NOMO-1 treated with dmso at 0.1 percent for 144 hours (cell line): ENCODE data around the gene MLXIP.

ENCODE experiments used
- DNase-seq: peaks from one replicate; lab custom pipeline; 2025; ENCODE audit not compliant: unreplicated experiment; lab: John Stamatoyannopoulos, UW

MLXIP gene

GRCh38 chr12:122076743-122077495 lies 1.6 kb upstream of the MLXIP start:
- peak; percentile 18 for DNase-seq

DNA sequence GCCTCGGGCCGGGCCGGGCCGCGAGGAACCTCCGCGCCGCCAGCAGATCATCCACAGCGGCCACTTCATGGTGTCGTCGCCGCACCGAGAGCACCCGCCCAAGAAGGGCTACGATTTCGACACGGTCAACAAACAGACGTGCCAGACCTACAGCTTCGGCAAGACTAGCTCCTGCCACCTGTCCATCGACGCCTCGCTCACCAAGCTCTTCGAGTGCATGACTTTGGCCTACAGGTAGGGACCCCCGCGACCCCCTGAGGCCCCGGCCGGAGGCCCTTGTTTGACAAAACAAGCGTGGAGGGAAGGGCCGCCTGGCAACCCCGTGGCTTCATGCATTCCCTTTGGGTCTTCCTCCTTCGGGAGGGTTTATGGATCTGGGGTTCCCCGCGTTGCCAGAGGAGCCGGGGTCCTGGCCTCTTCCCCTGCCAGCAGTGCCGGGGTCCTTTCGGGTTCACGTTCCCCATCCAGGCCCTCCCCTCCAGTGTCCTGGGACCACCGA lies 526 bp downstream of the MLXIP start:
- DNase-seq = no peak

DNA sequence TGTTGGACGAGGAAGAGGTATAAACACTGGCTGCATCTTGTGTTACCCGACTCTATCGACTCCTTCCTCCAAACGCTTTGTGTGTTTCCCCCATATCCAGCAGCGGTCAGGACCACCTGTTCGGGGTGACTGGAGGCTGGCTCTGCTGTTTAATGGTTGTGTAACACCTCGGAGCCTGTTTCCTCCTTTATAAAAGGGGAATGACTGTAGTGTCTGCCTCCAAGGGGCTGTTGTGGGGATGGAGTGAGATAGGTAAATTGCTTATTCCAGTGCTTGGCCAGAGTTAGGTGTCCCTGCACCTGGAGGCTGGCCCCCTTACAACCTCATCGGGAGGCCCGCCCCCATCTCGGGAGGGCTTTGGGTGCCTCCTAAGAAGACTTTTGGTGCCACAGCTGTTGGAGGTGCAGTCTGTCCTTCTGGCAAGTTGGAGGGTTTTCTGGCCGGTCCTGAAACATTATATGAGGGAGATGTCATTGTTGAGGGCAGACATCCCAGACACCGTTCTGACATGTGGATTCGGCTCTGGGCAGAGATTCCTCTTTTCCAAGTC lies 1.1 kb downstream of the MLXIP start:
- DNase-seq = peak; percentile 42

GRCh38 chr12:122080149-122081082 lies 1.9 kb downstream of the MLXIP start:
- peak; percentile 63 for DNase-seq

DNA sequence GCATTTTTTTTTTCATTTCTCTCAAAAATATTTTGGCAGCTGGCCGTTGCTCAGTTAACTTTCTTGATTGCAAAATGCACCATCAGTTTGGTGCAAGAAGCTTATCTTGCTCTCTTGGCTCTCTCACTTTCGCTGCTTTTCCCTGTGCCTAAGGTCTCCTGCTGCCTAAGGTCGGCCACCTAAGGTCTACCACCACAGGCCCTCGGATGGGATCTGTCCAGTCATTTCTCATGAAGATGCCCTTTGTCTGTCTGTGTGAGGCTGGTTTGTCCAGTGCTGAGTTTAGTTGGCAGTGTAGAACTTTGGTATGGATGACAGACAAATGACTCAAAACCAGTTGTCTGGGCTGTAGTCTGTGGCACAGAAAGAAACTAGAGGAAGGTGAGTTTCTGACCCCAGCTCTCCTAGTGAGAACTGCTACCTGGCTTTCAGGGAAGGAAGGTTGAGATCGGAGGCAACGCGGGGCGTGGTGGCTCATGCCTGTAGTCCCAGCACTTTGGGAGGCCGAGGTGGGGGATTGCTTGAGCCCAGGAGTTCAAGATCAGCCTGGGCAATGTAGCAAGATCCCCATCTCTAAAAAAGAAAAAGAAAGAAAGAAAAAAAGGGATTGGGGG lies 2.6 kb downstream of the MLXIP start:
- DNase-seq = no peak

DNA sequence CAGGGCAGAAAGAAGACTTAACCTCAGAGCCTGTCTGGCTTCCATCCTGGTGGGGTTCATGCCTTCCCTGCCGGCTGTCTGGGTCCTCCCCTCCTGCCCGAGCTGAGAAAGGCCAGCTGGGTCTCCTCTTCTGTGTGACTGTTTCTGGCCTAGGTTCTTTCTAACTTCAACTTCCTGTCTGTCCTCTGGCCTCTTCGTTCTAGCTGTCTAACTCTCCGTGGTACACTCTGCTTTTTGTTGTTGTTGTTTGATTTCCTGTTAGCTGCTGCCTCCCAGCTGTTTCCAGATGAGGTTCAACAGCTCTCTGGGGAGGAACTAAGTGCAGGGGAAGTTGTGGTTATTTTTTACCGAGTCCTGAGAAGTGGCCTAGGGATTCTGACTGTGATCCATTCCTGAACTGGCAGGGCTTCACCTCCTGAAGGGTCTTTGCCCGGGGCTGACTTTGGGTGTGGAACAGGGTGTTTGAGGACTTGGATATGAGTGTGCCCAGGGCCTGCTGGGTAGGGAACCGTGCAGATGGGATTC lies 3.2 kb downstream of the MLXIP start:
- peak; percentile 72 for DNase-seq

DNA sequence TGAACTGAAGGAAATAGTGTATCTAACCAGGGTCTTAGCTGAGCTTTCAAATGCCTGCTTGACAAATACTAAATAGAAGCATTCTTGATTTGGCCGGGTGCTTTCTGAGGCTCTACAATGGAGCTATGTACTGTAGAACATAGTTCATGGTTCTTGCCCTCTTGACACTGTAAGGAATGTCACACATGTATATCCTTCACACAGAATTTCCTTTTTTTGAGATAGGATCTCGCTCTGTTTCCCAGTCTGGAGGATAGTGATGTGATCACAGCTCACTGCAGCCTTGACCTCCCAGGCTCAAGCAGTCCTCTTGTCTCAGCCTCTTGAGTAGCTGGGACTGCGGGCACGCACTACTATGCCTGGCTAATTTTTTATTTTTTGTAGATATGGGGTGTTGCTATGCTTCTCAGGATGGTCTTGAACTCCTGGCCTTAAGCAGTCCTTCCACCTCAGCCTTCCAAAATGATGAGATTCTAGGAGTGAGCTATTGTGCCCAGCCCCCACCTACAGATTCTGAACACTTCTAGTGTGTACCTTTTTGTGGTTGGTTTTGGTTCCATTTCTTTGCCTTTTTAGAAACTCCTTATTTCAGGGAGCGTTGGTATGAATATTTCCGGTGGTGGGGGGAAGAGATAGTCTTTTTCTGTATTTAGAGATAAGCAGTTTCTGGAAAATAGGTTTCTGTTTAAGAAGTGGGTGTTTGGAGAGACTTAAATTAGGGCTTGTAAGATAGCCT lies 4.2 kb downstream of the MLXIP start:
- DNase-seq = no peak

- DNase-seq = no peak
These were observed 6.4 kb downstream of the MLXIP start for GRCh38 chr12:122084857-122085405.

DNA sequence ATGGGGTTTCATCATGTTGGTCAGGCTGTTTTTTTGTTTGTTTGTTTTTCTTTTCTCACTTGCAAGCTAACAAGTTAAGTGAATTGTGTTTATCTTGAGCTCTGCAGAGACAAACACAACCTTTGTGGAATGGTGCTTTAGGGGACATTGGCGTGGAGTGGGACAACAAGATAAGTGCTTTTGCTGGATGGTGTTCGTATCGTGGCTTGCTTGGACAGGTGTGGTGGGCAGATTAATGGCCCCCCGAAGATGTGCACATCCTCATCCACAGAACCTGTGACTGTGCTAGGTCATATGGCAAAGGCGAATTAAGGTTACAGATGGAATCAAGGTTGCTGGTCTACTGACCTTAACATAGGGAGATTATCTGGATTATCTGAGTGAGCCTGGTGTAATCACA lies 7.0 kb downstream of the MLXIP start:
- no peak for DNase-seq

- no peak for DNase-seq
These were observed 7.6 kb downstream of the MLXIP start for GRCh38 chr12:122086116-122086515.

- no peak for DNase-seq
These were observed 8.2 kb downstream of the MLXIP start for GRCh38 chr12:122086641-122087285.

DNA sequence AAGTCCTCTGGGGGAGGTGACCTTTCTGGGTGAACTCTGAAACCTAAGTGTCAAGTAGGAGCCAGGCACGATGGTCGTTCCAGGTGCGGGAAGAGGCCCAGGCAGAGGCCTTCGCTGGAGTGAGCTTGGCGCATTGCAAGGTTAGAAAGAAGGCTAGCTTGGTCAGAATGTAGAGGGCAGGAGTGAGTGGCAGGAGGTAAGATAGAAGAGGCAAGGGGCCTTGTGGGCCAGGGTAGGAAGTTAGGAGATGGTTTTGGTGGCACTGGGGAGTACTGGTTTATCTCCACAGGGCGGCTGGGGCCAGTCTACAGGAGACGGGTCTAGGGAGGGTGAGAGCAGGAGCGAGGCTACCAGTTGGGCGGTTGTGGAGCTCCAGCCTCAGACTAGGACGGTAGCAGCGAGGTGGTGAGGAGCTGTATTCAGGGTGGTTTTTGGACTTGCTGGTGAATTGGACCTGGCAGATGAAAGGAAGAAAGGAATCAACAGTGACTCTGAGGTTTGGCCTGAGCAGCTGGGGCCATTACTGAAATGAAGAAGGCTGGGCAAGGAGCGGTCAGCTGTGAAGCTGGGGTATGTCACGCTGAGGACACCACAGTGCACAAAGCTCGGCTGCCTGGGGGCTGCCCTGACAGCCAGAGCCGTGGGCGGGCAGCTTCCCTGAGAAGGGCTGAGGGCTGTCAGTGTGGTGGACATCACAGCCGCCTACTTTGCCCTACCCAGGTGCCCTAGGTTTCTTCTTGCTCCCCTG lies 9.0 kb downstream of the MLXIP start:
- no peak for DNase-seq

DNA sequence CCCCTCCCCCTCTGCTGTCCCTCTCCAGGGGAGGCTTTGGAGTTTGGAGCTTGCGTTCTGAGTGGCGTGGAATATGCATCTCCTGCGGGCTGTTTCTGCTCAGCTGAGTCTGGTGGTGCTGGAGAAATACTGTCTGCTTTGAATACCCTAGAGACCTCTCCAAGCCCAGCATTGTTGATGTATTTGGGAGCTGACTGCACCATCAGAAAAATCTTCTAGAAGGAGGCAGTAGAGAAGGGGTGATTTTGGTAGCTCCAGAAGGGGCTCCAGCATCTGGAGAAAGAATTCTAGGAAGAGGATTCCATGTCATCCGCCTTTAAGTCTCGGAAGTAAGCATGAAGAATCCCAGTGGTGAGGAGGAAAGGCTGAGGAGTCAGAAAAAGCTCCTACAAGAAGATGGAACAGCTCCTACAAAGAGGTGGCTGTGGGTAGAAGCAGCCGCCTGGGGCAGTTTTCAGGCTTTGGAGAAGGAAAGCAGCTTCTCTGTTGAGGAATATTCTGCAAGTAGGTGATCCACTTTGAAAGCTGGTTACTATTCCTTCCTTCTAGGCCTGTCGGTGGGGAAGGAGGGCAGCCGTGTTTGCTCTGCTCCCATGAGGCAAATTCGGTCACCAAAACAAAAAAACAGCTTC lies 9.7 kb downstream of the MLXIP start:
- DNase-seq = no peak

- DNase-seq = no peak
These were observed 10.5 kb downstream of the MLXIP start for GRCh38 chr12:122089077-122089476.

- DNase-seq = peak; percentile 69
These were observed 12.4 kb downstream of the MLXIP start for GRCh38 chr12:122090759-122091515.

DNA sequence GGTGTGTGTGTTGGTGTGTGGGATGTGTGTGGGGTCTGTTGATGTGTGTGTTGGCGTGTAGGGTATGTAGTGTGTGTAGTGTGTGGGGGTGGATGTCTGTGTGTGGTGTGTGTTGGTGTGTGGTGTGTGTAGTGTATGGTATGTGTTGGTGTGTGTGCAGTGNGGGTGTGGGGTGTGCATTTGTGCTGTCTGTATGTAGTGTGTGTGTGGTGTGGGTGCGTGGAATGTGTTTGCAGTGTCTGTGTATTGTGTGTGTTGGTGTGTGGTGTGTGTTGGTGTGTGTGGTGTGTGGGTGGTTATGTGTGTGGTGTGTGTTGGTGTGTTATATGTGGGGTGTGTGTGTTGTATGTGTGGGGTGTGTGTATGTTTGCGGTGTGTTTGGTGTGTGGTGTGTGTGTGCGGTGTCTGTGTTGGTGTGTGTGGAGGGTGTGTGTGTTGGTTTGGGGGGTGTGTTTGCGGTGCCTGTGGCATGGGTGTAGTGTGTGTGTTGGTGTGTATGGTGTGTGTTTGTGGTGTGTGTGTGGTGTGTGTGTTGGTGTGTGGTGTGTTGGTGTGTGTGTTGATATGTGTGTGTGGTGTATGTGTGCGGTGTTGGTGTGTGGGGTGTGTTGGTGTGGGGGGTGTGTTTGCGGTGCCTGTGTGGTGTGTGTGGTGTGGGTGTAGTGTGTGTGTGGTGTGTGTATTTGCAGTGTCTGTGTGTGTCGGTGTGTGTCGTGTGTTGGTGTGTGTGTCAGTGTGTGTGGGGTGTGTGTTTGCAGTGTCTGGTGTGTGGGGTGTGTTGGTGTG lies 14.7 kb downstream of the MLXIP start:
- DNase-seq = no peak
